ENCODE data around the gene VAV1. TPM values are rescaled to one million over a fixed set of nuclear protein-coding genes. Genes with fewer than 3 reads are reported as not detected.

Gene VAV1
- total and polyA plus RNA-seq, 10 of the 15 experiments (the other 5 are each of a cell fraction or from before 2014, with no cell fraction given): 1.6 to 76.8 (median 40.7) TPM

GRCh38 chr19:6801485-6802086 lies 29.1 kb downstream of the VAV1 start (continued):
- TF ChIP-seq TBL1XR1 (IDR thresholded peaks at IDR 0.05; ENCODE audit: low read depth, low read length) (0 out of 2 replicates have a peak, but pooled peaks have one; percentile 20), CREB1 (IDR thresholded peaks at IDR 0.05; ENCODE audit: low read depth) (0 out of 2 replicates have a peak, but pooled peaks have one; percentile 31), HCFC1 (IDR thresholded peaks at IDR 0.05; ENCODE audit: low read length) (no peak), NFYA (IDR thresholded peaks at IDR 0.05; ENCODE audit: borderline replicate concordance, low read depth, low read length) (no peak), MYC (IDR thresholded peaks at IDR 0.05; ENCODE audit: insufficient read depth, insufficient read length, insufficient replicate concordance, low read length, severe bottlenecking) (no peak), JUND (IDR thresholded peaks at IDR 0.05; ENCODE audit: low read depth, low read length) (no peak), NR2F1 (conservative IDR thresholded peaks at IDR 0.05) (peak; percentile 81), RAD51 (IDR thresholded peaks at IDR 0.05) (no peak), STAT3 (IDR thresholded peaks at IDR 0.05; ENCODE audit: low read depth, low read length) (no peak), NRF1 (conservative IDR thresholded peaks at IDR 0.05; ENCODE audit: low read depth, low read length) (no peak), ATF3 (IDR thresholded peaks at IDR 0.05; ENCODE audit: borderline replicate concordance, extremely low read depth, low read depth, low read length) (no peak), RFX5 (IDR thresholded peaks at IDR 0.05; ENCODE audit: low read depth, low read length) (no peak), IKZF1 (conservative IDR thresholded peaks at IDR 0.05) (peak; percentile 93), BCL11A (IDR thresholded peaks at IDR 0.05; ENCODE audit: low read depth, low read length) (no peak), CHD4 (IDR thresholded peaks at IDR 0.05) (no peak), WRNIP1 (IDR thresholded peaks at IDR 0.05; ENCODE audit: borderline replicate concordance, low read depth, low read length) (no peak), MLLT1 (IDR thresholded peaks at IDR 0.05) (peak; percentile 74; the same call in 1 of the 2 replicates), ATF7 (IDR thresholded peaks at IDR 0.05; ENCODE audit: low read depth) (peak; percentile 48; the same call in 1 of the 2 replicates), EP300 (IDR thresholded peaks at IDR 0.05; ENCODE audit: borderline replicate concordance in 1 of 2, control insufficient read depth in 1 of 2, low read depth in 2 of 2, low read length in 2 of 2) (no peak), NFIC (IDR thresholded peaks at IDR 0.05; ENCODE audit: low read depth, low read length) (peak; percentile 31; the same call in 1 of the 2 replicates), MXI1 (IDR thresholded peaks at IDR 0.05; ENCODE audit: low read depth, low read length) (no peak), ZBED1 (IDR thresholded peaks at IDR 0.05; ENCODE audit: borderline replicate concordance) (no peak), PRDM15 (CRISPR knock-in tag; IDR thresholded peaks at IDR 0.05) (no peak), TAF1 (IDR thresholded peaks at IDR 0.05; ENCODE audit: borderline replicate concordance, low read depth, low read length) (peak; percentile 69; the same call in 1 of the 2 replicates), USF1 (IDR thresholded peaks at IDR 0.05; ENCODE audit: borderline replicate concordance, extremely low read length, insufficient read depth, low read depth, low read length) (no peak)

Measured in GM12878 (cell line).